CD14-positive monocyte (primary cell): ENCODE results near the gene ELFN1. TPM values are rescaled to one million over a fixed set of nuclear protein-coding genes. Genes with fewer than 3 reads are reported as not detected.

Experiments used
- DNase-seq, 3 donors: peaks; one replicate each; pipeline ENCODE4 v3.0.0-alpha.2; 2011 to 2022
- H2AFZ ChIP-seq: 2 replicates; pipeline ENCODE4 v1.6.0; 2012; ENCODE audit warnings: mild to moderate bottlenecking, low read depth, low read length, inconsistent platforms; ENCODE audit not compliant: insufficient read depth, poor library complexity, severe bottlenecking
- H3K27ac ChIP-seq, 2 donors: 1 replicate in 1 of 2; 2 replicates in 1 of 2; pipeline ENCODE4 v1.5.1; 2012 to 2013; ENCODE audit warnings: low read length in 2 of 2, control low read depth in 1 of 2, inconsistent platforms in 1 of 2, low read depth in 1 of 2, mild to moderate bottlenecking in 1 of 2
- H3K27me3 ChIP-seq, 2 donors: one replicate each; pipeline versions ENCODE4 v1.6.0 to v1.6.1; 2011 to 2013; ENCODE audit warnings: low read length in 2 of 2; ENCODE audit not compliant: control insufficient read depth in 2 of 2, insufficient read depth in 2 of 2
- H3K36me3 ChIP-seq, 2 donors: replicated peaks in 1 of 2; 1 replicate in 1 of 2; 2 replicates in 1 of 2; pipeline versions ENCODE4 v1.5.1 to v1.6.1; 2012 to 2013; ENCODE audit warnings: low read length in 2 of 2, control low read depth in 1 of 2, inconsistent platforms in 1 of 2, mild to moderate bottlenecking in 1 of 2; ENCODE audit not compliant: insufficient read depth in 2 of 2, control insufficient read depth in 1 of 2
- H3K4me1 ChIP-seq, 2 donors: 1 replicate in 1 of 2; 2 replicates in 1 of 2; pipeline versions ENCODE4 v1.5.1 to v1.6.1; 2012 to 2013; ENCODE audit warnings: low read length in 2 of 2, control low read depth in 1 of 2, inconsistent platforms in 1 of 2, mild to moderate bottlenecking in 1 of 2, moderate library complexity in 1 of 2; ENCODE audit not compliant: insufficient read depth in 2 of 2, control insufficient read depth in 1 of 2
- H3K4me2 ChIP-seq: replicated peaks from 2 replicates; pipeline ENCODE3; 2012; ENCODE audit warnings: low read length, moderate library complexity, mild to moderate bottlenecking; ENCODE audit not compliant: poor library complexity, severe bottlenecking; ENCODE audit errors: extremely low read depth
- H3K4me3 ChIP-seq, 3 experiments: fragments of 200-600 bp in 1 of 3; sonication (generic) in 1 of 3; replicated peaks in 1 of 3; 1 replicate in 2 of 3; 2 replicates in 1 of 3; pipeline ENCODE4 v1.5.1; 2011 to 2013; ENCODE audit warnings: low read length in 3 of 3, mild to moderate bottlenecking in 3 of 3, control low read depth in 2 of 3, low read depth in 2 of 3, inconsistent platforms in 1 of 3, moderate library complexity in 1 of 3
- H3K79me2 ChIP-seq: 2 replicates; pipeline ENCODE4 v1.6.0; 2012; ENCODE audit warnings: mild to moderate bottlenecking, control low read depth, inconsistent platforms, low read length, moderate library complexity; ENCODE audit not compliant: insufficient read depth
- H3K9ac ChIP-seq: 2 replicates; pipeline ENCODE4 v1.6.0; 2017; ENCODE audit warnings: low read length, mild to moderate bottlenecking; ENCODE audit not compliant: insufficient read depth, poor library complexity, severe bottlenecking
- H3K9me3 ChIP-seq, 2 donors: replicated peaks in 1 of 2; 1 replicate in 1 of 2; 2 replicates in 1 of 2; pipeline versions ENCODE4 v1.5.1 to v1.6.1; 2012 to 2013; ENCODE audit warnings: low read length in 2 of 2, control low read depth in 1 of 2; ENCODE audit not compliant: control insufficient read depth in 1 of 2, insufficient read depth in 1 of 2
- H4K20me1 ChIP-seq: 2 replicates; pipeline ENCODE4 v1.6.0; 2012; ENCODE audit warnings: mild to moderate bottlenecking, low read length, control low read depth, moderate library complexity; ENCODE audit not compliant: insufficient read depth
- H3K27ac Mint-ChIP-seq, 7 donors: one replicate each; pipeline ENCODE4 v1.8.0; 2020; ENCODE audit warnings: mild to moderate bottlenecking in 7 of 7, mixed read lengths in 7 of 7, moderate library complexity in 6 of 7, inconsistent platforms in 2 of 7
- H3K27me3 Mint-ChIP-seq, 3 donors: one replicate each; pipeline ENCODE4 v1.8.0; 2021 to 2022; ENCODE audit warnings: low read depth in 3 of 3, mild to moderate bottlenecking in 3 of 3, mixed read lengths in 3 of 3, moderate library complexity in 3 of 3, inconsistent platforms in 1 of 3
- H3K36me3 Mint-ChIP-seq, 2 donors: one replicate each; pipeline ENCODE4 v1.8.0; 2020; ENCODE audit warnings: mixed read lengths in 2 of 2, inconsistent platforms in 1 of 2, mild to moderate bottlenecking in 1 of 2
- H3K4me1 Mint-ChIP-seq: one replicate; pipeline ENCODE4 v1.8.0; 2020; ENCODE audit warnings: mild to moderate bottlenecking, mixed read lengths
- H3K4me3 Mint-ChIP-seq, 2 donors: one replicate each; pipeline ENCODE4 v1.8.0; 2020; ENCODE audit warnings: mild to moderate bottlenecking in 2 of 2, mixed read lengths in 2 of 2, moderate library complexity in 1 of 2
- H3K9me3 Mint-ChIP-seq, 7 donors: one replicate each; pipeline ENCODE4 v1.8.0; 2020 to 2022; ENCODE audit warnings: mixed read lengths in 7 of 7, mild to moderate bottlenecking in 6 of 7, moderate library complexity in 6 of 7, inconsistent platforms in 2 of 7
- CTCF ChIP-seq: fragments of 200-600 bp; IDR thresholded peaks from one replicate; pipeline ENCODE4 v1.8.0; 2022; ENCODE audit warnings: antibody characterized with exemption, mild to moderate bottlenecking
- WGBS: methylation state at CpG from one replicate; pipeline ENCODE4 v1.1.5; 2013; ENCODE audit warnings: missing lambda C conversion rate; ENCODE audit not compliant: insufficient coverage; 5-methylcytosine and 5-hydroxymethylcytosine counted together
- intact Hi-C, 2 donors: fragments of 100-400 bp; cut with micrococcal nuclease; formaldehyde crosslinking; loops; one replicate each; pipeline versions ENCODE4 v1.15.0 to v1.15.1; 2023
- polyA plus RNA-seq, 3 donors: library from polyadenylated mRNA; depleted of rRNA in 1 of 3; unstranded in 2 of 3; stranded (reverse) in 1 of 3; fragments of 300-500 nt in 2 of 3; fragments of >200 nt in 1 of 3; fragmentation: Illumina TruSeq in 2 of 3; gene quantifications; 1 replicate in 2 of 3; 2 replicates in 1 of 3; pipeline ENCODE4 v1.2.3, GENCODE V29; 2012 to 2021

ELFN1 gene
- polyA plus RNA-seq, 3 donors = not detected

GRCh38 chr7:1640376-1641172, 29.5 kb upstream of the ELFN1 start:
- Histone ChIP-seq H3K9me3 (peaks cover 15 to 25% of the 10 kb centered on the region in 2 donors), H3K27me3 (no peaks in the 10 kb centered on the region), H2AFZ (no peak overlapping the region), H3K36me3 (no peaks in the 10 kb centered on the region), H3K4me3 (no peak overlapping the region), H3K79me2 (no peaks in the 10 kb centered on the region), H3K9ac (no peak overlapping the region), H3K4me1 (no peaks in the 10 kb centered on the region), H3K27ac (no peak overlapping the region), H3K4me2 (no peak overlapping the region), H4K20me1 (no peaks in the 10 kb centered on the region)
- Mint-ChIP-seq H3K27me3 (peaks cover 2 to 15% (median 8%) of the 10 kb centered on the region in 3 donors), H3K9me3 (peaks cover 12 to 27% (median 22%) of the 10 kb centered on the region in 7 donors), H3K36me3 (no peaks in the 10 kb centered on the region), H3K27ac (peak overlapping the region in 1 of 7 donors; percentile 50), H3K4me3 (no peak overlapping the region), H3K4me1 (no peaks in the 10 kb centered on the region)
- DNase-seq = no peak
- intact Hi-C loops = no loop called here
- no peak for TF ChIP-seq CTCF
- WGBS = 87% methylated on average over 21 of the region's 21 CpGs

- H3K27me3 ChIP-seq = no peaks in the 10 kb centered on the region
- H3K4me3 Mint-ChIP-seq = no peak overlapping the region
- H3K9me3 ChIP-seq = peaks cover 14 to 19% of the 10 kb centered on the region in 2 donors
- H3K4me1 Mint-ChIP-seq = no peaks in the 10 kb centered on the region
- intact Hi-C loops = no loop called here
- H3K9ac ChIP-seq = no peak overlapping the region
- no peak overlapping the region for H2AFZ ChIP-seq
- no peaks in the 10 kb centered on the region for H4K20me1 ChIP-seq
- no peak overlapping the region for H3K27ac Mint-ChIP-seq
- H3K27ac ChIP-seq = no peak overlapping the region
- H3K79me2 ChIP-seq = no peaks in the 10 kb centered on the region
- peaks cover 2 to 15% (median 8%) of the 10 kb centered on the region in 3 donors for H3K27me3 Mint-ChIP-seq
- no peaks in the 10 kb centered on the region for H3K36me3 ChIP-seq
- WGBS = 95% methylated on average over 11 of the region's 11 CpGs
- no peaks in the 10 kb centered on the region for H3K36me3 Mint-ChIP-seq
- H3K9me3 Mint-ChIP-seq = peaks cover 8 to 22% (median 17%) of the 10 kb centered on the region in 7 donors
- H3K4me1 ChIP-seq = no peaks in the 10 kb centered on the region
- H3K4me3 ChIP-seq = no peak overlapping the region
- H3K4me2 ChIP-seq = no peak overlapping the region
- TF ChIP-seq CTCF = no peak
- no peak for DNase-seq
Observed at GRCh38 chr7:1641173-1641572, 28.9 kb upstream of the ELFN1 start.
